ENCODE data around the gene TXNRD1.
"Not testable (repeated sequence)": the region's sequence is repeated elsewhere in the genome, so short reads cannot be mapped to it uniquely, and the experiment has no call there.

Gene TXNRD1

GRCh38 chr12:104320627-104321024 lies 105.0 kb downstream of the TXNRD1 start:
- no peak for DNase-seq (ENCODE audit: low read depth in 3 of 3, low spot score in 1 of 3)

- DNase-seq (ENCODE audit: low read depth in 3 of 3, low spot score in 1 of 3), result no peak
Observed at GRCh38 chr12:104321949-104322348, 106.4 kb downstream of the TXNRD1 start.

GRCh38 chr12:104322533-104322932 lies 107.0 kb downstream of the TXNRD1 start:
- DNase-seq (ENCODE audit: low read depth in 3 of 3, low spot score in 1 of 3), result not testable (repeated sequence)

GRCh38 chr12:104323899-104324298 lies 108.3 kb downstream of the TXNRD1 start:
- no peak for DNase-seq (ENCODE audit: low read depth in 3 of 3, low spot score in 1 of 3)

- not testable (repeated sequence) for DNase-seq (ENCODE audit: low read depth in 3 of 3, low spot score in 1 of 3)
Observed at GRCh38 chr12:104328278-104328677, 112.7 kb downstream of the TXNRD1 start.

- DNase-seq (ENCODE audit: low read depth in 3 of 3, low spot score in 1 of 3), result no peak
Observed at GRCh38 chr12:104328790-104329189, 113.2 kb downstream of the TXNRD1 start.

- no peak for DNase-seq (ENCODE audit: low read depth in 3 of 3, low spot score in 1 of 3)
Observed at GRCh38 chr12:104329707-104330532, 114.3 kb downstream of the TXNRD1 start.

GRCh38 chr12:104331376-104331775 lies 115.8 kb downstream of the TXNRD1 start:
- DNase-seq (ENCODE audit: low read depth in 3 of 3, low spot score in 1 of 3), result no peak

GRCh38 chr12:104332273-104332672 lies 116.7 kb downstream of the TXNRD1 start:
- DNase-seq (ENCODE audit: low read depth in 3 of 3, low spot score in 1 of 3), result not testable (repeated sequence)

GRCh38 chr12:104333692-104334255 lies 118.2 kb downstream of the TXNRD1 start:
- no peak for DNase-seq (ENCODE audit: low read depth in 3 of 3, low spot score in 1 of 3)

GRCh38 chr12:104334581-104334980 lies 119.0 kb downstream of the TXNRD1 start:
- DNase-seq (ENCODE audit: low read depth in 3 of 3, low spot score in 1 of 3), result no peak

- no peak for DNase-seq (ENCODE audit: low read depth in 3 of 3, low spot score in 1 of 3)
Observed at GRCh38 chr12:104336115-104336514, 120.5 kb downstream of the TXNRD1 start.

GRCh38 chr12:104337030-104337558 lies 121.5 kb downstream of the TXNRD1 start:
- DNase-seq (ENCODE audit: low read depth in 3 of 3, low spot score in 1 of 3), result no peak

- DNase-seq (ENCODE audit: low read depth in 3 of 3, low spot score in 1 of 3), result no peak
Observed at GRCh38 chr12:104339663-104340062, 124.1 kb downstream of the TXNRD1 start.

- DNase-seq (ENCODE audit: low read depth in 3 of 3, low spot score in 1 of 3), result no peak
Observed at GRCh38 chr12:104340177-104340576, 124.6 kb downstream of the TXNRD1 start.

GRCh38 chr12:104340925-104341611 lies 125.5 kb downstream of the TXNRD1 start:
- DNase-seq (ENCODE audit: low read depth in 3 of 3, low spot score in 1 of 3), result no peak

- no peak for DNase-seq (ENCODE audit: low read depth in 3 of 3, low spot score in 1 of 3)
Observed at GRCh38 chr12:104342147-104342546, 126.6 kb downstream of the TXNRD1 start.

- DNase-seq (ENCODE audit: low read depth in 3 of 3, low spot score in 1 of 3), result no peak
Observed at GRCh38 chr12:104342635-104343249, 127.2 kb downstream of the TXNRD1 start.

GRCh38 chr12:104344682-104345081 lies 129.1 kb downstream of the TXNRD1 start:
- no peak for DNase-seq (ENCODE audit: low read depth in 3 of 3, low spot score in 1 of 3)

- DNase-seq (ENCODE audit: low read depth in 3 of 3, low spot score in 1 of 3), result no peak
Observed at GRCh38 chr12:104345234-104346066, 129.9 kb downstream of the TXNRD1 start.
